Measurements from ENCODE around the gene LRRC4C. TPM values are rescaled to one million over a fixed set of nuclear protein-coding genes. Genes with fewer than 3 reads are reported as not detected.

Gene LRRC4C
- total and polyA plus RNA-seq, 2 donors (not counting 3 experiments of a cell fraction or from before 2014, with no cell fraction given), result not detected

GRCh38 chr11:40425168-40425567, 1034.3 kb downstream of the LRRC4C start:
- no peaks in the 10 kb centered on the region for H4K20me1 ChIP-seq (replicated peaks; ENCODE audit: control insufficient read depth, extremely low read depth, insufficient read depth, low read length)
- no peak overlapping the region for H3K4me3 ChIP-seq (replicated peaks in 1 of 3; ENCODE audit: insufficient read depth in 1 of 3, low read depth in 1 of 3, low read length in 3 of 3)
- H3K4me2 ChIP-seq (ENCODE audit: insufficient read depth, low read length), result no peak overlapping the region
- FAIRE-seq (no peak), DNase-seq (ENCODE audit: low read depth, low spot score) (no peak)
- ChIA-PET CTCF (no interaction called here), POLR2A (no interaction called here)
- TF ChIP-seq MYC (IDR thresholded peaks at IDR 0.05; ENCODE audit: low read depth, low read length) (no peak), MAX (IDR thresholded peaks at IDR 0.05; ENCODE audit: insufficient read depth, insufficient read length) (no peak), EZH2 (IDR thresholded peaks at IDR 0.05; ENCODE audit: borderline replicate concordance, low read depth, low read length, severe bottlenecking) (no peak), POLR2AphosphoS5 (IDR thresholded peaks at IDR 0.05; ENCODE audit: insufficient read depth, low read depth, low read length) (no peak), CTCF (IDR thresholded peaks at IDR 0.05; ENCODE audit: extremely low read depth in 1 of 2, insufficient read depth in 1 of 2, low read depth in 1 of 2, low read length in 2 of 2) (no peak), FOS (IDR thresholded peaks at IDR 0.05; ENCODE audit: borderline replicate concordance, insufficient read depth, low read length) (no peak), GATA2 (IDR thresholded peaks at IDR 0.05; ENCODE audit: insufficient read depth, insufficient read length, low read depth, low read length) (no peak), POLR2A (IDR thresholded peaks at IDR 0.05; ENCODE audit: low read depth, low read length) (no peak), JUN (IDR thresholded peaks at IDR 0.05; ENCODE audit: borderline replicate concordance, insufficient read depth, insufficient read length, low read depth) (no peak)
- no peaks in the 10 kb centered on the region for H3K79me2 ChIP-seq (ENCODE audit: control insufficient read depth, insufficient read depth, low read length)
- no peaks in the 10 kb centered on the region for H3K4me1 ChIP-seq (ENCODE audit: control insufficient read depth, extremely low read depth, insufficient read depth, low read length)
- dilution Hi-C loops (cut with MboI; ENCODE audit: extremely low pct_ligation_motif_present, low sequenced_read_pairs) (no loop called here), intact Hi-C loops (cut with micrococcal nuclease) (no loop called here)
- H3K27ac ChIP-seq (ENCODE audit: insufficient read depth, low read depth, low read length), result no peak overlapping the region
- BruUV-seq (replicated peaks), result no TSS peak
- no peak overlapping the region for H2AFZ ChIP-seq (ENCODE audit: low read depth, low read length)
- H3K9me1 ChIP-seq (replicated peaks; ENCODE audit: control insufficient read depth, extremely low read depth, insufficient read depth, low read length), result no peaks in the 10 kb centered on the region
- H3K36me3 ChIP-seq (ENCODE audit: control insufficient read depth in 2 of 2, extremely low read depth in 1 of 2, insufficient read depth in 2 of 2, low read length in 2 of 2), result no peaks in the 10 kb centered on the region
- H3K27me3 ChIP-seq (ENCODE audit: control insufficient read depth in 2 of 2, insufficient read depth in 2 of 2, low read length in 2 of 2), result no peaks in the 10 kb centered on the region
- no peaks in the 10 kb centered on the region for H3K9me3 ChIP-seq (replicated peaks; ENCODE audit: control insufficient read depth, insufficient read depth, low read length)
- no peak overlapping the region for H3K9ac ChIP-seq (replicated peaks; ENCODE audit: extremely low read depth, insufficient read depth, low read length)

All from endothelial cell of umbilical vein (primary cell).